PC-3 (cell line): ENCODE measurements around the gene MAGI1.

Source experiments
- CTCF ChIP-seq: fragments of 300-600 bp; sonication (generic); conservative IDR thresholded peaks from 2 replicates; pipeline ENCODE4 v1.5.1; 2017; ENCODE audit warnings: antibody characterized with exemption, low read depth, mild to moderate bottlenecking, low read length
- EZH2 ChIP-seq: fragments of 300-600 bp; sonication (generic); IDR thresholded peaks from one replicate; pipeline ENCODE4 v1.6.1; 2017; ENCODE audit warnings: antibody characterized with exemption, mild to moderate bottlenecking, low read length; ENCODE audit not compliant: unreplicated experiment

DNA sequence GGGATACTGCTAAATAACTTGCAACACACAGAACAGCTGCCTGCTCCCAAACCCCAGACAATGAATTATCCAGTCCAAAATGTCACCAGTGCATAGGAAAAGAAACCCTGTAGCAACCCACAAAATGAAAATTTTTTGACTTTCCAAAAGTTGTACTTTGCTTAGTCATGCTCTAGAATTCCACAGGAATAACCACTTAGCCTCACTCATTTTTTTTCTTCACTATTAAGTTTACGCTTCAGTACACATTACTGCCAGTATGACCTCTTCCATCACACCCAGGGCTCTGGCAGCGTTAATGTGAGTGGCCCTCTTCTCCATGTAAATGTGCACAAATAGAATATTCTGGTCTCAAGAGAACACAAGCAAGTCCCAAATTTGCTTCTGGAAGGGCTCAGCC, 259.8 kb downstream of the MAGI1 start:
- TF ChIP-seq EZH2 (no peak), CTCF (no peak)
